ENCODE results near the gene VTI1B.

Gene VTI1B

GRCh38 chr14:67697006-67697405 is 22.6 kb upstream of the VTI1B start:
- no peak for ATAC-seq
- TF ChIP-seq, protein P1, sequence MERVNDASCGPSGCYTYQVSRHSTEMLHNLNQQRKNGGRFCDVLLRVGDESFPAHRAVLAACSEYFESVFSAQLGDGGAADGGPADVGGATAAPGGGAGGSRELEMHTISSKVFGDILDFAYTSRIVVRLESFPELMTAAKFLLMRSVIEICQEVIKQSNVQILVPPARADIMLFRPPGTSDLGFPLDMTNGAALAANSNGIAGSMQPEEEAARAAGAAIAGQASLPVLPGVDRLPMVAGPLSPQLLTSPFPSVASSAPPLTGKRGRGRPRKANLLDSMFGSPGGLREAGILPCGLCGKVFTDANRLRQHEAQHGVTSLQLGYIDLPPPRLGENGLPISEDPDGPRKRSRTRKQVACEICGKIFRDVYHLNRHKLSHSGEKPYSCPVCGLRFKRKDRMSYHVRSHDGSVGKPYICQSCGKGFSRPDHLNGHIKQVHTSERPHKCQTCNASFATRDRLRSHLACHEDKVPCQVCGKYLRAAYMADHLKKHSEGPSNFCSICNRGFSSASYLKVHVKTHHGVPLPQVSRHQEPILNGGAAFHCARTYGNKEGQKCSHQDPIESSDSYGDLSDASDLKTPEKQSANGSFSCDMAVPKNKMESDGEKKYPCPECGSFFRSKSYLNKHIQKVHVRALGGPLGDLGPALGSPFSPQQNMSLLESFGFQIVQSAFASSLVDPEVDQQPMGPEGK (CRISPR knock-in tag; IDR thresholded peaks at IDR 0.05; ENCODE audit: borderline replicate concordance): no peak

- peak; percentile 98 for ATAC-seq
Observed at GRCh38 chr14:67695394-67695949, 21.0 kb upstream of the VTI1B start, which contains the start of gene RDH11. RDH11 (minus strand) TSS chr14:67695764; CDS start chr14:67695703, 61 bp downstream.

GRCh38 chr14:67694791-67695393 is 20.5 kb upstream of the VTI1B start:
- ATAC-seq: peak; percentile 94
- TF ChIP-seq, protein P2, sequence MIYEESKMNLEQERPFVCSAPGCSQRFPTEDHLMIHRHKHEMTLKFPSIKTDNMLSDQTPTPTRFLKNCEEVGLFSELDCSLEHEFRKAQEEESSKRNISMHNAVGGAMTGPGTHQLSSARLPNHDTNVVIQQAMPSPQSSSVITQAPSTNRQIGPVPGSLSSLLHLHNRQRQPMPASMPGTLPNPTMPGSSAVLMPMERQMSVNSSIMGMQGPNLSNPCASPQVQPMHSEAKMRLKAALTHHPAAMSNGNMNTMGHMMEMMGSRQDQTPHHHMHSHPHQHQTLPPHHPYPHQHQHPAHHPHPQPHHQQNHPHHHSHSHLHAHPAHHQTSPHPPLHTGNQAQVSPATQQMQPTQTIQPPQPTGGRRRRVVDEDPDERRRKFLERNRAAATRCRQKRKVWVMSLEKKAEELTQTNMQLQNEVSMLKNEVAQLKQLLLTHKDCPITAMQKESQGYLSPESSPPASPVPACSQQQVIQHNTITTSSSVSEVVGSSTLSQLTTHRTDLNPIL (CRISPR knock-in tag; IDR thresholded peaks at IDR 0.05; ENCODE audit: low read depth): no peak
- TF ChIP-seq ZC3H10 (CRISPR knock-in tag; IDR thresholded peaks at IDR 0.05) (no peak), OSR1 (CRISPR knock-in tag; IDR thresholded peaks at IDR 0.05) (no peak), ZFP3 (CRISPR knock-in tag; IDR thresholded peaks at IDR 0.05) (no peak), GLIS3 (CRISPR knock-in tag; IDR thresholded peaks at IDR 0.05) (no peak), ZNF70 (CRISPR knock-in tag; IDR thresholded peaks at IDR 0.05) (no peak), BACH2 (CRISPR knock-in tag; IDR thresholded peaks at IDR 0.05; ENCODE audit: borderline replicate concordance) (no peak), ZFP30 (CRISPR knock-in tag; IDR thresholded peaks at IDR 0.05) (no peak), TCF4 (CRISPR knock-in tag; IDR thresholded peaks at IDR 0.05; ENCODE audit: borderline replicate concordance) (no peak), PPARA (CRISPR knock-in tag; IDR thresholded peaks at IDR 0.05; ENCODE audit: borderline replicate concordance) (no peak), TOX (CRISPR knock-in tag; IDR thresholded peaks at IDR 0.05; ENCODE audit: borderline replicate concordance) (no peak), ZNF8 (CRISPR knock-in tag; IDR thresholded peaks at IDR 0.05) (no peak)
- TF ChIP-seq, protein P1 (CRISPR knock-in tag; IDR thresholded peaks at IDR 0.05; ENCODE audit: borderline replicate concordance): no peak
- TF ChIP-seq, protein P3, sequence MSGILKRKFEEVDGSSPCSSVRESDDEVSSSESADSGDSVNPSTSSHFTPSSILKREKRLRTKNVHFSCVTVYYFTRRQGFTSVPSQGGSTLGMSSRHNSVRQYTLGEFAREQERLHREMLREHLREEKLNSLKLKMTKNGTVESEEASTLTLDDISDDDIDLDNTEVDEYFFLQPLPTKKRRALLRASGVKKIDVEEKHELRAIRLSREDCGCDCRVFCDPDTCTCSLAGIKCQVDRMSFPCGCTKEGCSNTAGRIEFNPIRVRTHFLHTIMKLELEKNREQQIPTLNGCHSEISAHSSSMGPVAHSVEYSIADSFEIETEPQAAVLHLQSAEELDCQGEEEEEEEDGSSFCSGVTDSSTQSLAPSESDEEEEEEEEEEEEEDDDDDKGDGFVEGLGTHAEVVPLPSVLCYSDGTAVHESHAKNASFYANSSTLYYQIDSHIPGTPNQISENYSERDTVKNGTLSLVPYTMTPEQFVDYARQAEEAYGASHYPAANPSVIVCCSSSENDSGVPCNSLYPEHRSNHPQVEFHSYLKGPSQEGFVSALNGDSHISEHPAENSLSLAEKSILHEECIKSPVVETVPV (CRISPR knock-in tag; IDR thresholded peaks at IDR 0.05): no peak

More at GRCh38 chr14:67695394-67695949, 21.0 kb upstream of the VTI1B start, which contains the start of gene RDH11:
- TF ChIP-seq, protein P4, sequence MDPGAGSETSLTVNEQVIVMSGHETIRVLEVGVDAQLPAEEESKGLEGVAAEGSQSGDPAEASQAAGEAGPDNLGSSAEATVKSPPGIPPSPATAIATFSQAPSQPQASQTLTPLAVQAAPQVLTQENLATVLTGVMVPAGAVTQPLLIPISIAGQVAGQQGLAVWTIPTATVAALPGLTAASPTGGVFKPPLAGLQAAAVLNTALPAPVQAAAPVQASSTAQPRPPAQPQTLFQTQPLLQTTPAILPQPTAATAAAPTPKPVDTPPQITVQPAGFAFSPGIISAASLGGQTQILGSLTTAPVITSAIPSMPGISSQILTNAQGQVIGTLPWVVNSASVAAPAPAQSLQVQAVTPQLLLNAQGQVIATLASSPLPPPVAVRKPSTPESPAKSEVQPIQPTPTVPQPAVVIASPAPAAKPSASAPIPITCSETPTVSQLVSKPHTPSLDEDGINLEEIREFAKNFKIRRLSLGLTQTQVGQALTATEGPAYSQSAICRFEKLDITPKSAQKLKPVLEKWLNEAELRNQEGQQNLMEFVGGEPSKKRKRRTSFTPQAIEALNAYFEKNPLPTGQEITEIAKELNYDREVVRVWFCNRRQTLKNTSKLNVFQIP (CRISPR knock-in tag; IDR thresholded peaks at IDR 0.05; ENCODE audit: borderline replicate concordance, low read depth): no peak
- no peak for TF ChIP-seq ZFP3 (CRISPR knock-in tag; IDR thresholded peaks at IDR 0.05)
- TF ChIP-seq, protein P1 (CRISPR knock-in tag; IDR thresholded peaks at IDR 0.05; ENCODE audit: borderline replicate concordance): peak; percentile 66; the same call in 1 of the 2 replicates
- no peak for TF ChIP-seq OSR1 (CRISPR knock-in tag; IDR thresholded peaks at IDR 0.05)
- no peak for TF ChIP-seq TCF4 (CRISPR knock-in tag; IDR thresholded peaks at IDR 0.05; ENCODE audit: borderline replicate concordance)
- TF ChIP-seq, protein P5, sequence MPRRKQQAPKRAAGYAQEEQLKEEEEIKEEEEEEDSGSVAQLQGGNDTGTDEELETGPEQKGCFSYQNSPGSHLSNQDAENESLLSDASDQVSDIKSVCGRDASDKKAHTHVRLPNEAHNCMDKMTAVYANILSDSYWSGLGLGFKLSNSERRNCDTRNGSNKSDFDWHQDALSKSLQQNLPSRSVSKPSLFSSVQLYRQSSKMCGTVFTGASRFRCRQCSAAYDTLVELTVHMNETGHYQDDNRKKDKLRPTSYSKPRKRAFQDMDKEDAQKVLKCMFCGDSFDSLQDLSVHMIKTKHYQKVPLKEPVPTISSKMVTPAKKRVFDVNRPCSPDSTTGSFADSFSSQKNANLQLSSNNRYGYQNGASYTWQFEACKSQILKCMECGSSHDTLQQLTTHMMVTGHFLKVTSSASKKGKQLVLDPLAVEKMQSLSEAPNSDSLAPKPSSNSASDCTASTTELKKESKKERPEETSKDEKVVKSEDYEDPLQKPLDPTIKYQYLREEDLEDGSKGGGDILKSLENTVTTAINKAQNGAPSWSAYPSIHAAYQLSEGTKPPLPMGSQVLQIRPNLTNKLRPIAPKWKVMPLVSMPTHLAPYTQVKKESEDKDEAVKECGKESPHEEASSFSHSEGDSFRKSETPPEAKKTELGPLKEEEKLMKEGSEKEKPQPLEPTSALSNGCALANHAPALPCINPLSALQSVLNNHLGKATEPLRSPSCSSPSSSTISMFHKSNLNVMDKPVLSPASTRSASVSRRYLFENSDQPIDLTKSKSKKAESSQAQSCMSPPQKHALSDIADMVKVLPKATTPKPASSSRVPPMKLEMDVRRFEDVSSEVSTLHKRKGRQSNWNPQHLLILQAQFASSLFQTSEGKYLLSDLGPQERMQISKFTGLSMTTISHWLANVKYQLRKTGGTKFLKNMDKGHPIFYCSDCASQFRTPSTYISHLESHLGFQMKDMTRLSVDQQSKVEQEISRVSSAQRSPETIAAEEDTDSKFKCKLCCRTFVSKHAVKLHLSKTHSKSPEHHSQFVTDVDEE (CRISPR knock-in tag; IDR thresholded peaks at IDR 0.05): no peak
- TF ChIP-seq ZFP30 (CRISPR knock-in tag; IDR thresholded peaks at IDR 0.05): no peak
- TF ChIP-seq, protein P3 (CRISPR knock-in tag; IDR thresholded peaks at IDR 0.05): no peak

Data from SK-N-SH treated with all-trans-retinoic acid at 6 μM for 48 hours (cell line).